GM21786 (cell line): Measurements from ENCODE around the gene TTR.

ENCODE experiments used
- ATAC-seq: cut with Tn5 transposase; IDR thresholded peaks from one replicate; pipeline ENCODE4 v1.9.1; 2021; ENCODE audit not compliant: unreplicated experiment

TTR gene

DNA sequence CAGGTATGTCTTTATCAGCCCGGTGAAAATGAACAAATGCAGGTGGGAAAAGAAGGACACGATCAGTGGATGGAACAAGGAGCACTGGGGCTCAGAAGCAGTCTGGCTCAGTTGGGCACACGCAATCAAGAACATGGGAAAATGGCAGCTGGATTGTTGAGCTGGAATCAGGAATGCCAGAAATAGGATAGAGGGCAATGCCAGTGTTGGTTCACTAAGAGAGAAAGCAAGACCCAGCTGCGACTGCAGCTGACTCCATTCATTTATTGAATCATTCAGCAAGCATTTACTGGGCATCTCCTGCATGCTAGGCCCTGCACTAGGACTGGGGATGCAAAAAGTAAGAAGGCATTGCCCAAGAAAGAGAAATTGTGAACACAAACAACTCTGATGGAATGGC lies 13.6 kb upstream of the TTR start:
- ATAC-seq: no peak

DNA sequence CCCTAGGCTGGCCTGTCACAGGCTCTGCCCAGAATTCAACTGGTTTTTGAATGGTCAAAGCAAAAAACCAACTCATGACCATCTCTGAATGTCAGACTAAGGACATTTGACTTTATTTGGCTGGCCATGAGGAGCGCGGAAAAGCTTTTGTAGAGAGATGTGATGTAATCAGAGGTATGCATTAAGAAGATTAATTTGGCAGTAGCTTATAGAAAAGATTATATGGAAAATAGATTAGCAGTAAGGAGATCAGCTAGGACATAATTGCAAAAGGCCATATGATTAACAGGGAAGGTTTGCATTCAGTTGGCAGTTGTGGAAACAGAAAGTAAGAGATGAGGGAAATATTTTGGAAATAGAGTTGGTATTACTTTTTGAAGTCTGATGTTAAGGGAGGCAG lies 12.3 kb upstream of the TTR start:
- ATAC-seq: no peak

DNA sequence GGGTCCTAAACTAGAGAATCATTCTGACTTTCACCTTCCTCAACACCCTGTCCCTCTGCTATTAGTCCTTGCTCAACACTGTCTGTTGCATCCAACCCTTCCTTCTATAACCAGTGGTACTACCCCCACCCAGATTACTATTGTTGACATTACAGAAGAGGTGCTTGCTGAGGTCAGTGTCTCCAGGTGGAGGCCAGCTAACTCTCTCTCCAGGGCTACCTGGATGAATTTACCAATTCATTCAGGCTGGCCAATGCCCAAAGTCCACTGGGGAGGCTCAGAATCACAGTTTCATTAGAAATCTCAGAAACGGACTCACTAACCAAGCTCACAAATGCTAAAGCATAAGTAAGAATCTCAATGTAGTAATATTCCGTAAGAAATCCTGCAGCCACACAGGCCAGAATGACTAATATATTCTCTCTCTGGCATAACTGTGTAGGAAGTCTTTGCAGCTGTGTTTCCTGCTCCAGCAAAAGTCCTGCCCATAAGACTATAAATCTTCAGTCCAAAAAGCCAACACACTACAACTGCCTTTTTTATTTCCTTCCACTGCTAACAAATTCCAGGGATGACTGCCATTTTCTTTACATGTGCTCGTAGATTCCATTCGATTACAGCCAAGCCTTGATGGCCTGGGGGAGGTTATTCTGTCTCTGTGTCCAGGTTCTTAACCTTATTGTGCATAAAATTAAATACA lies 10.0 kb upstream of the TTR start:
- no peak for ATAC-seq

DNA sequence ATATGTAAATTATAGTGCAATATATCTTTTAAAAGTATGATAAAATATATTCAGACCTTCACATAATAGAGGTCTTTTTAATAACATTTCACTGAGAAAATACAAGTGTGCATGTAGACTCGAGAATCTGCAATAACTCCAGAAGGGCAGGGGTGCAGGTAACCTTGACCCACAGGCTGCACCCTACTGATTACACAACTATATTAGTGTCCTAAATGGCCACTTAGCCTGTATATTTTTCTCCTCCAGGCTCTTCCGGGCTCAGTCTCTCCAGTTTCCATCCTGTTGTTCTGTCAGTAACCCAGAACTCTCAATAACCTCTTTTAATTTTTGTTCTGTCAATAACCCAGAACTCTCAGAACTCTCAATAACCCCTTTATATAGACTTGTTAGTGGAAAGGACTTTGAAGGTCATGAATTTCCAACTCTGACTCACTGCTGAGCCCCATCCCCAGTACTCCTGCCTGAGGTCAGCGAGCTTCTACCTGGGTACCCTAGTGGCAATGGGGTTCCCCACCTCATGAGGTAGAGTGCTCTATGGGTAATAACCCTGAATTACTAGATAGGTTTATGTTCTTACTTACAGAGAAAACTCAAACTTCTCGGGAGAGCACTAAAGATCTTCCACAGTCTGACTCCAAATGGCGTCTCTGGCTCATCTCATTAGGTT lies 8.4 kb upstream of the TTR start:
- no peak for ATAC-seq

DNA sequence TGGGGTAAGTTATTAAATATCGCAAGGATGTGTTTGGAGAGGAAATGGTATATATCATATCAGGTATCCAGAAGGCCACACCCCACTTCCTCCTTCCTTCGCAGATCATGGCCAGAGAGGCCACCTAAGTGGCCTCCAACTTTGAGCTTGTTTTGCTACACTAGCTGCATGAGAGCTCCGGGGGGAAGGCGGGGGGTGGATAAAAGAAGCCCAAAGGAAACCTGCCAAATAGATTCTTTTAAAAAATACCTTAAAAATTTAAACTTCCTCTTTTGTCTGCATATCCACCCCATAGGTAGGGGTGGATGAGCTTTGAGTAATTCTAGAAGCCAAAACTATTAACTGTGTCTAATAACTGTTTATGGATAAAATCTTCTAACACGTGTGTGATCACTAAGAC lies 5.7 kb upstream of the TTR start:
- ATAC-seq: no peak

DNA sequence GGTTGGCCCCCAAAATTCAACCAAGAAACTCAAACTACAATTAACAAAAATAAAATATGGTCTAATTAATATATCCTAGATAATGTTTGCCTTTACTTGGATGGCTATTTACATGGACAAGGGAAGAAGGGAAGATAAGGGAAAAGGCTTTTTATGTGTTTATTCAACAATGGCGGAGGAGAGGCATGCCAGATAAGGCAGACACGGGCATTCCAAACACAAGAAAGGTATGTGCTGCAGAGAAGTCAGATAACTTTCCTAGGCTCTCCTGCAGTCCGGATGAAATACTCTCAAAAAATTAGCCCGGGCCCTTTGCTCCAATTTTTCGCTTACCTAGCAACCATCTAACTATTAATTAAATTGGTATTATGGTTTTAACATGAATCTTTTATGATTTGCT lies 5.1 kb upstream of the TTR start:
- no peak for ATAC-seq

DNA sequence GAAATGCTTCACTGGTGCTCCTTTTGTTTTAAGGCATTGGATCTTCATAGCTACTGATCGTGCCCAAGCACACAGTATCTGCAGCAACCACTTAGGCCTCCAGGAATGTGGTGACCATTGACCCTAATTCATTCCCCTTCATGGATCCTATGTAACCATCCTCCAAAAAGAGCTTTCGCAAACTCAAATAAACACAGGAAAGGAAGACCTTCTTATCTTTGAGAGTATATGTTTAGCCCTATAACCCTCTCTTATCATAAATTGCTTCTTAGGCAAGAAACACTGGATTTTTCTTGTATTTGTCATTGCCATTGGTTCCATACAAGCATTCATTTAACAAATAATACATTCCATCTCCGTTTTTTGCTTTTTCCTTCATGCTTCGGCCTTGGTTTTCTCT lies 4.1 kb upstream of the TTR start:
- no peak for ATAC-seq

DNA sequence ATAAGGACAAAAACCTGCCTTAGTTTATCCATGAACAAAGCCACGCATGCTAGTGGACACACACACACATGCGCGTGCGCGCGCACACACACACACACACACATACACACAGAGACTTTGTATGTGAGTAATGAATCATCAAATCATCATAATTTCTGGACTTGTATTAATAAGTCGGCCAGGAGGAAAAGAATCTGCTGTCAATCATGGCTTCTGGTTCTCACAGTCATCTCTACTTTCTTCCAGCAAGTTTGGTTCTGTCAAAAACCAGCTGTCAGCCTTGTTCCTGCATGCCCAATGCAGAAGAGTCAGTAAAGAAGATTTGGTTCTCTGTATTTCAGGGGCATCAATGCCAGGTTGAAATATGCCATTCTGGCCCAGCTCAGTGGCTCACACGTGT lies 1.1 kb upstream of the TTR start:
- ATAC-seq: no peak

DNA sequence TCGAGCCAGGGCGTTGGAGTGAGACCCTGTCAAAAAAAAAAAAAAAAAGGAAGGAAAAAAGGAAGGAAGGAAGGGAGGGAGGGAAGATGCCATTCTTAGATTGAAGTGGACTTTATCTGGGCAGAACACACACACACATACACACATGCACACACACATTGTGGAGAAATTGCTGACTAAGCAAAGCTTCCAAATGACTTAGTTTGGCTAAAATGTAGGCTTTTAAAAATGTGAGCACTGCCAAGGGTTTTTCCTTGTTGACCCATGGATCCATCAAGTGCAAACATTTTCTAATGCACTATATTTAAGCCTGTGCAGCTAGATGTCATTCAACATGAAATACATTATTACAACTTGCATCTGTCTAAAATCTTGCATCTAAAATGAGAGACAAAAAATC lies 564 bp upstream of the TTR start:
- no peak for ATAC-seq

DNA sequence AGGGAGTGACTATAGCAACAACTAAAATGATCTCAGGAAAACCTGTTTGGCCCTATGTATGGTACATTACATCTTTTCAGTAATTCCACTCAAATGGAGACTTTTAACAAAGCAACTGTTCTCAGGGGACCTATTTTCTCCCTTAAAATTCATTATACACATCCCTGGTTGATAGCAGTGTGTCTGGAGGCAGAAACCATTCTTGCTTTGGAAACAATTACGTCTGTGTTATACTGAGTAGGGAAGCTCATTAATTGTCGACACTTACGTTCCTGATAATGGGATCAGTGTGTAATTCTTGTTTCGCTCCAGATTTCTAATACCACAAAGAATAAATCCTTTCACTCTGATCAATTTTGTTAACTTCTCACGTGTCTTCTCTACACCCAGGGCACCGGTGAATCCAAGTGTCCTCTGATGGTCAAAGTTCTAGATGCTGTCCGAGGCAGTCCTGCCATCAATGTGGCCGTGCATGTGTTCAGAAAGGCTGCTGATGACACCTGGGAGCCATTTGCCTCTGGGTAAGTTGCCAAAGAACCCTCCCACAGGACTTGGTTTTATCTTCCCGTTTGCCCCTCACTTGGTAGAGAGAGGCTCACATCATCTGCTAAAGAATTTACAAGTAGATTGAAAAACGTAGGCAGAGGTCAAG lies 955 bp downstream of the TTR start:
- ATAC-seq: no peak

DNA sequence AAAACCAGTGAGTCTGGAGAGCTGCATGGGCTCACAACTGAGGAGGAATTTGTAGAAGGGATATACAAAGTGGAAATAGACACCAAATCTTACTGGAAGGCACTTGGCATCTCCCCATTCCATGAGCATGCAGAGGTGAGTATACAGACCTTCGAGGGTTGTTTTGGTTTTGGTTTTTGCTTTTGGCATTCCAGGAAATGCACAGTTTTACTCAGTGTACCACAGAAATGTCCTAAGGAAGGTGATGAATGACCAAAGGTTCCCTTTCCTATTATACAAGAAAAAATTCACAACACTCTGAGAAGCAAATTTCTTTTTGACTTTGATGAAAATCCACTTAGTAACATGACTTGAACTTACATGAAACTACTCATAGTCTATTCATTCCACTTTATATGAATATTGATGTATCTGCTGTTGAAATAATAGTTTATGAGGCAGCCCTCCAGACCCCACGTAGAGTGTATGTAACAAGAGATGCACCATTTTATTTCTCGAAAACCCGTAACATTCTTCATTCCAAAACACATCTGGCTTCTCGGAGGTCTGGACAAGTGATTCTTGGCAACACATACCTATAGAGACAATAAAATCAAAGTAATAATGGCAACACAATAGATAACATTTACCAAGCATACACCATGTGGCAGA lies 3.6 kb downstream of the TTR start:
- no peak for ATAC-seq

DNA sequence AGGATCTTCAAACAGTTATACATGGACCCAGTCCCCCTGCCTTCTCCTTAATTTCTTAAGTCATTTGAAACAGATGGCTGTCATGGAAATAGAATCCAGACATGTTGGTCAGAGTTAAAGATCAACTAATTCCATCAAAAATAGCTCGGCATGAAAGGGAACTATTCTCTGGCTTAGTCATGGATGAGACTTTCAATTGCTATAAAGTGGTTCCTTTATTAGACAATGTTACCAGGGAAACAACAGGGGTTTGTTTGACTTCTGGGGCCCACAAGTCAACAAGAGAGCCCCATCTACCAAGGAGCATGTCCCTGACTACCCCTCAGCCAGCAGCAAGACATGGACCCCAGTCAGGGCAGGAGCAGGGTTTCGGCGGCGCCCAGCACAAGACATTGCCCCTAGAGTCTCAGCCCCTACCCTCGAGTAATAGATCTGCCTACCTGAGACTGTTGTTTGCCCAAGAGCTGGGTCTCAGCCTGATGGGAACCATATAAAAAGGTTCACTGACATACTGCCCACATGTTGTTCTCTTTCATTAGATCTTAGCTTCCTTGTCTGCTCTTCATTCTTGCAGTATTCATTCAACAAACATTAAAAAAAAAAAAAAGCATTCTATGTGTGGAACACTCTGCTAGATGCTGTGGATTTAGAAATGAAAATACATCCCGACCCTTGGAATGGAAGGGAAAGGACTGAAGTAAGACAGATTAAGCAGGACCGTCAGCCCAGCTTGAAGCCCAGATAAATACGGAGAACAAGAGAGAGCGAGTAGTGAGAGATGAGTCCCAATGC lies 4.6 kb downstream of the TTR start:
- ATAC-seq: no peak

DNA sequence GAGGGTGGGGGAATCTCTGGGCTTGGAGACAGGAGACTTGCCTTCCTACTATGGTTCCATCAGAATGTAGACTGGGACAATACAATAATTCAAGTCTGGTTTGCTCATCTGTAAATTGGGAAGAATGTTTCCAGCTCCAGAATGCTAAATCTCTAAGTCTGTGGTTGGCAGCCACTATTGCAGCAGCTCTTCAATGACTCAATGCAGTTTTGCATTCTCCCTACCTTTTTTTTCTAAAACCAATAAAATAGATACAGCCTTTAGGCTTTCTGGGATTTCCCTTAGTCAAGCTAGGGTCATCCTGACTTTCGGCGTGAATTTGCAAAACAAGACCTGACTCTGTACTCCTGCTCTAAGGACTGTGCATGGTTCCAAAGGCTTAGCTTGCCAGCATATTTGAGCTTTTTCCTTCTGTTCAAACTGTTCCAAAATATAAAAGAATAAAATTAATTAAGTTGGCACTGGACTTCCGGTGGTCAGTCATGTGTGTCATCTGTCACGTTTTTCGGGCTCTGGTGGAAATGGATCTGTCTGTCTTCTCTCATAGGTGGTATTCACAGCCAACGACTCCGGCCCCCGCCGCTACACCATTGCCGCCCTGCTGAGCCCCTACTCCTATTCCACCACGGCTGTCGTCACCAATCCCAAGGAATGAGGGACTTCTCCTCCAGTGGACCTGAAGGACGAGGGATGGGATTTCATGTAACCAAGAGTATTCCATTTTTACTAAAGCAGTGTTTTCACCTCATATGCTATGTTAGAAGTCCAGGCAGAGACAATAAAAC lies 6.5 kb downstream of the TTR start:
- no peak for ATAC-seq

DNA sequence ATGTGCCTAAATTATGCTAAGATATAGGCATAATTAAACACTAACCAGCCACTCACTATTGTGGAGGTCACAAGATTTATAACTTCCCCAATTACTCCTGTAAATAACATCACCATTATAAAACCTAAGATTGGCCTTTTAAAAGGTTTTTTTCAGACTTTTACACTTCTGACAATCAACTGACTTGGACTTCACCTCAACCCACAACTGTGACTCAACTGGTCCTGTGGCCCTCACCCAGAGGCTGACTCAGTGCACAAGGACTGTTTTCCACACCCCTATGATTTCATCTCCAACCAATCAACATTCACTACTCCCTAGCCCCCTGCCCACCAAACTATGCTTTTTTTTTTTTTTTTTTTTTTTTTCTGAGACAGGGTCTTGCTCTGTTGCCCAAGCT lies 11.6 kb downstream of the TTR start:
- ATAC-seq: no peak

DNA sequence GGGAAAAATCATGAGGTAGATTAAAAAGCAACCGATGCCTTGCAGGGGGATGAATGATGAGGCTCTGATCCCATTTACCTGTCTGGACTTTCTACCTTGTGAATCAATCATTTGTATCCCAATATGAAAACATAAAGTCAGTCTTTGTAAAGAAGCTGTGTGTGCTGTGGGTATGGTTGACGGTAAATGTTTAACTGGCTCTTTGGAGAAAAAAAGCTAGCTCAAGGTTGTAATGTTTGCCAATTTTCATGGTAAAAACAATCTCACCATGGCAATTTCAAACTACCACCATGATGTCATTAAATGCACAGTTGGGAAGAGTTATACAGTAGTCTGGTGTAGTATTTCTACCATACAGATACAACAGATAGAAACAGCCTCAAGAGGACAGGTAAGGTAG lies 14.6 kb downstream of the TTR start:
- ATAC-seq: no peak

DNA sequence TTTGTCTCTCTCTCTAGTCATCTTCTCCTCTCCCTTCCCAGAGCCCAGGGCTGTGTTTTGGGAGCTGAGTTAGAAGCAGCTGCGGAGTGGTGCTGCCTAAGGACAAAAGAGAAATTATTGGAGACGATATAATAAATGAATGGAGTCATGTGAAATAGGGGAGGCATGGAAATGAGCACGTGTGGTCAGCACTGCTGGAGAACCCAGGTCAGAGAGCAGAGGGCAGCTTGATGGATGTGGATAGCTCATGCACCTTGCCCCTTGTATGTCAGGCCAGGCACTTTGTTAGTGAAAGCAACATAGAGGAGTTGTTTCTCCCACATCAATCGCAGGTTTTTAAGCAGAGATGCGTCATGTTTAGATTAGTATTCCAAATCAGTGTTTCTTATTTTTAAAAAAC lies 15.7 kb downstream of the TTR start:
- ATAC-seq: no peak

DNA sequence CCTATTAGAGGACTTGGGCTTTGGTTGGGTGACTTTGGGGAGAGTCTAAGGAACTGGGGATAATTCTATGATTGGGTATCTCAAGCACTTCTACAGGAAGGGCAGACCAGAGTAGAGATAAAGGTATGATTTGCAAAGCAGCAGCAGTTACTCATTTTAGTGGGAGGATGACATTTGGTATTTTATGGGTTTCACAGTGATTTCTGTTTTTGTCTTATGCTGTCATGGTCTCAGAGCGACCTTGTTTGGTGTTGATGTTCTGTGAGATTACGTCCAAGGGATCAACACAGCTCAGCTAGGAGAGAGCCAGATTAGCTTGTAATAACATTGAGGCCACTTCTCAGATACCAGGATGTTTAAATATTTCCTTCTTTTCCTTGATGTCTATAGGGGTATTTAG lies 18.2 kb downstream of the TTR start:
- no peak for ATAC-seq

DNA sequence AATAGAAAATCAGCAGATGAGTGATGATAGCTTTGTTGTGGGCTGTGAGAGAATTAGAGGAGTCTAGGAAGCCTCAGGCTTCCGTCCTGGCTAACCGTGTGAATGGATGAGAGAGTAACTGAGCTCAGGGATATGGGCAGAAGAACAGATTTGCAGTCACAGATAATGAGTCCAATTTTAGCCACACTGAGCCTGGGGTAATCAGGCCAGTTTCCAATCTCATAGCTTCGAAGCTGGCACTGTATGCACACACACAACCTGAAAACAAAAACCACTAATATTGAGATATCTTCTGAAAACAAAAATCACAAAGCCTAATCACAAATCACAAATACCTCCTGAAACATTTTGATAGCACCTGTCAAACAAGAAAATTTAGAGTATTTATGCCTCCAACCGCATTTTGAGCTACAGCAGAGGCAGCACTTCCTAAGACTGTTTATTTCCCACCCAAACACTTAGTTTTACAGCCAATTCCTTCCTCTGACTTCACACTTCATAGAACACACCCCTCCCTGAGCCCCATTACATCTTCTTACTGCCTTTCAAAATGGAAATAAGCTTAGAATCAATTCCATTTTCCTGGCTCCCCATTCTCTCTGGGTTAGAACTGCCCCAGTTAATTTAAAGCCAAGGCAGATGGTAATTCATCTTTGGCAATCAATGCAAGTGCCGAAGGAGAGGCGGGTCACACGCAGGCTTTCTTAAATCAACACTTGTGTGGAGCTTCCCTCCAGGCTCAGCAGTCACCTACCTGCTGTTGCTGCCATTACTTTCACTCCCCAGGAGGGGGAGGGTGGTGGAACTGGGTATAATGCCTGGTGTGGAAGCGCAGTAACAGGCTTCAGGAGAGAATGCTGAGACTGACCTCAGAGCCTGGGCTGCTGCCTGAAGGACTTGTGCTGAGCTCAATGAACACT lies 18.9 kb downstream of the TTR start:
- no peak for ATAC-seq

DNA sequence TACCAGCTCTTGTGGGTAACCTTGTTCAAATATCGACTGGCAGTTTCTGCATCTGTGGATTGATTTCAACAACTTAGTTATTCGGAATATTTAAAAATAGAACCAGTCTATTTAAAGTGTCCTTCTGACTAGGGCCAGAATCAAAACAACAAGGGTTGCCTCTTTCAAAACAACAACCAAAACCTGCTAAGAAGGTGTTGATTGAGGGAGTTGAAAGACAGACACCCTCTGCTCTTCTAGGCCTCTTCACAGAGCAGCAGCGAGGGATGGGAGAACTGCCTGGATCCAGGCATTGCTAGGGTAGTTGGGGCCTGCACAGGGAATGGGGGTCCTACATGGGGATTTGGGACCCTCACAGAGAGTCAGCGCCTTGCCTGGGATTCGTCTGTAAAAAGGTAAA lies 19.8 kb downstream of the TTR start:
- ATAC-seq: no peak
